GM12874 (cell line): ENCODE measurements around the gene GTF2F2.

Experiments
- TF ChIP-seq, protein P1 (sequence below): IDR thresholded peaks from 2 replicates; pipeline ENCODE4 v1.5.1; 2011; ENCODE audit warnings: low read depth, mild to moderate bottlenecking, control low read depth, low read length, moderate library complexity; ENCODE audit not compliant: insufficient read depth

The GTF2F2 gene

GRCh38 chr13:45289936-45290563 is 169.7 kb downstream of the GTF2F2 start:
- TF ChIP-seq, protein P1, sequence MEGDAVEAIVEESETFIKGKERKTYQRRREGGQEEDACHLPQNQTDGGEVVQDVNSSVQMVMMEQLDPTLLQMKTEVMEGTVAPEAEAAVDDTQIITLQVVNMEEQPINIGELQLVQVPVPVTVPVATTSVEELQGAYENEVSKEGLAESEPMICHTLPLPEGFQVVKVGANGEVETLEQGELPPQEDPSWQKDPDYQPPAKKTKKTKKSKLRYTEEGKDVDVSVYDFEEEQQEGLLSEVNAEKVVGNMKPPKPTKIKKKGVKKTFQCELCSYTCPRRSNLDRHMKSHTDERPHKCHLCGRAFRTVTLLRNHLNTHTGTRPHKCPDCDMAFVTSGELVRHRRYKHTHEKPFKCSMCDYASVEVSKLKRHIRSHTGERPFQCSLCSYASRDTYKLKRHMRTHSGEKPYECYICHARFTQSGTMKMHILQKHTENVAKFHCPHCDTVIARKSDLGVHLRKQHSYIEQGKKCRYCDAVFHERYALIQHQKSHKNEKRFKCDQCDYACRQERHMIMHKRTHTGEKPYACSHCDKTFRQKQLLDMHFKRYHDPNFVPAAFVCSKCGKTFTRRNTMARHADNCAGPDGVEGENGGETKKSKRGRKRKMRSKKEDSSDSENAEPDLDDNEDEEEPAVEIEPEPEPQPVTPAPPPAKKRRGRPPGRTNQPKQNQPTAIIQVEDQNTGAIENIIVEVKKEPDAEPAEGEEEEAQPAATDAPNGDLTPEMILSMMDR: no peak

GRCh38 chr13:45292176-45292575 is 171.9 kb downstream of the GTF2F2 start:
- TF ChIP-seq, protein P1: no peak

- TF ChIP-seq, protein P1: no peak
These were observed 175.2 kb downstream of the GTF2F2 start for GRCh38 chr13:45295536-45295935.

- TF ChIP-seq, protein P1: no peak
These were observed 175.9 kb downstream of the GTF2F2 start for GRCh38 chr13:45296259-45296658.

GRCh38 chr13:45297456-45298205 is 177.3 kb downstream of the GTF2F2 start:
- TF ChIP-seq, protein P1: no peak

DNA sequence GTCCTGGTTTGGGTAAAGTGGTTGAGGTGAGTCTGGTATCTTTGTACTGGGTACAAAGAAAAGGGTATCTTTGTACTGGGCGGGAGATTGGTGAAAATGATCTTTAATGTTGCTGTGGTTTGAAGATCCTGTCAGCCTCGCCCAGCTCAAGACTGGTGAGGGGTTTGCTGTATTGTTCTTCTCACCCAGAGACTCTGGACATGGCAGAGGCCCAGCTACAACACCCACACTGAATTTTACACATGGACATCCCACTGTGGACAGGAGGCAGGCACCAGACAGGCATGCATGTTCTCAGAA is 177.8 kb downstream of the GTF2F2 start:
- TF ChIP-seq, protein P1: no peak

DNA sequence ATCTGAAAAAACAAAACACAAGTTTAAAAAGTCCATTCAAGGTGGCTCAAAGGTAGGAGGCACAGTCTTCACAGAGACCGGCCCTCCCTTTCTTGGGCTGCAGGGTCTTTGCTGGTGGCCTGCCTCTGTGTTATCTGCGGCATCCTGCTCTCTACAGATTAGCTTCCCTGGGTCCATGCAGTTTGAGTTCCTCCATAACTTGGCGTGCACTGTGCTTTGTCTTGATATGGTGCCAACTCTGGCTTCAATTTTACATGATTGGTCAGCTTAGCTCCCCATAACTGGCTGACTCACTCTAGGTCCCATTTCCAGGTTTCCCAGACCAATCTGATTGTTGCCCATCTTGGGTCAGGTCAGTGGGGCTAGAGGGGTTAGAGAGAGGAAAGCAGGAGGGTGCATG is 178.9 kb downstream of the GTF2F2 start:
- TF ChIP-seq, protein P1: no peak
